COLO829 (cell line): ENCODE measurements around the gene UVSSA.
"Not testable (repeated sequence)": the region's sequence is repeated elsewhere in the genome, so short reads cannot be mapped to it uniquely, and the experiment has no call there.

Source experiments
- DNase-seq: peaks from one replicate; pipeline ENCODE4 v3.0.0; 2012; ENCODE audit warnings: low spot score

The UVSSA gene

GRCh38 chr4:1317177-1318045, 29.6 kb upstream of the UVSSA start:
- no peak for DNase-seq

- DNase-seq: no peak
Observed at GRCh38 chr4:1318046-1318375, 29.0 kb upstream of the UVSSA start.

DNA sequence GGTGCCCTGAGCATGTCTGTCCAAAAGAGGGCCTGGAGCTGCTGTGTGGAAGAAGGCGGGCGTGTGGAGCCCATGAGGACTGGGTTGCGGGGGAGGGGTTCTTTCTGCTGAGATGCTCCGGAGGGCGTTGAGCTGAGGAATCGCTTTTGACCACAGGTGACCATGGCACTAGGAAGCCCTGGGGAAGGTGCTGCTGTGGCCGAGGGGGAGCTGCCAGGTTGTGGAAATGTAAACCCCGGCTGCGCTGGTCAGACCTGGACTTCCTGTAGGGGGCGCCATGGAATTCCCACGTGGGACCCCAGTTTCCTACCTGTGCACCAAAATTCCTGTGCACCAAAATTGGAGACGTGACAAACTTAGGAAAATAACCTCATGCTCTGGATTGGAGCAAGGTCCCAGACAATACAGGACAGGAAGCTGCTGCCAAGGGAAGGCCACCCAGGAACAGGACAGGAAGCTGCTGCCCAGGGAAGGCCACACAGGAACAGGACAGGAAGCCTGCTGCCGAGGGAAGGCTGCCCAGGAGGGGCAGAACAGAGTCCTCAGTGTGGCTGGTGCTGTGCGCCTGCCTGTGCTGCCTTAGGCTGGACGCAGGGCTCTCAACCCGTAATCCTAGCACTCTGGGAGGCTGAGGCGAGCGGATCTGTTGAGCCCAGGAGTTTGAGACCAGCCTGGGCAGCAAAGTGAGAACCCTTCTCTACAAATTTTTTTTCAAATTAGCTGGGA, 28.4 kb upstream of the UVSSA start:
- no peak for DNase-seq

- no peak for DNase-seq
Observed at GRCh38 chr4:1321486-1321885, 25.5 kb upstream of the UVSSA start.

- DNase-seq: no peak
Observed at GRCh38 chr4:1321946-1322650, 24.9 kb upstream of the UVSSA start.

- no peak for DNase-seq
Observed at GRCh38 chr4:1323280-1323634, 23.8 kb upstream of the UVSSA start.

DNA sequence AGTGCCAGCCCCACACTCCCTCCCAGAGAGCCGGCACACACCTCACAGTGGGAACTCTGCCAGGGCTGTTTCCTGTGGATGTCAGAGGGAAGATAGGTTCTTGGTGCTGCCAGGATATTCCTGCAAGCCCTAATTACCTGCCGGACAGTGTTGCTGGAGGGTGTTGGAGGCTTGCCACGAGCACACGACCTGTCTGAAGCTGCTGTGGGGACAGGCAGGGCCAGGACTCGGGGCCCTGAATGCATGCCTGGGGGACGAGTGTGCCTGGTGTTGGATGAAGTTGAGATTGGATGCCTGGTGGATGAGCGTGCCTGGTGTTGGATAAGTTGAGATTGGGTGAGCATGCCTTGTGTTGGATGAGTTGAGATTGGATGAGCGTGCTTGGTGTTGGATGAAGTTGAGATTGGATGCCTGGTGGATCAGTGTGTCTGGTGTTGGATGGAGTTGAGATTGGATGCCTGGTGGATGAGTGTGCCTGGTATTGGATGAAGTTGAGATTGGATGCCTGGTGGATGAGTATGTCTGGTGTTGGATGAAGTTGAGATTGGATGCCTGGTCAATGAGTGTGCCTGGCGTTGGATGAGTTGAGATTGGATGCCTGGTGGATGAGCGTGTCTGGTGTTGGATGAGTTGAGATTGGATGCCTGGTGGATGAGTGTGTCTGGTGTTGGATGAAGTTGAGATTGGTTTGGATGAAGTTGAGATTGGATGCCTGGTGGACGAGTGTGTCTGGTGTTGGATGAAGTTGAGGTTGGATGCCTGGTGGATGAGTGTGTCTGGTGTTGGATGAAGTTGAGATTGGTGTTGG, 23.2 kb upstream of the UVSSA start:
- DNase-seq: no peak

- DNase-seq: not testable (repeated sequence)
Observed at GRCh38 chr4:1324443-1325175, 22.4 kb upstream of the UVSSA start.

GRCh38 chr4:1325176-1325480, 21.9 kb upstream of the UVSSA start:
- no peak for DNase-seq

- DNase-seq: no peak
Observed at GRCh38 chr4:1325681-1326635, 21.1 kb upstream of the UVSSA start.

GRCh38 chr4:1326751-1327525, 20.1 kb upstream of the UVSSA start:
- DNase-seq: no peak

DNA sequence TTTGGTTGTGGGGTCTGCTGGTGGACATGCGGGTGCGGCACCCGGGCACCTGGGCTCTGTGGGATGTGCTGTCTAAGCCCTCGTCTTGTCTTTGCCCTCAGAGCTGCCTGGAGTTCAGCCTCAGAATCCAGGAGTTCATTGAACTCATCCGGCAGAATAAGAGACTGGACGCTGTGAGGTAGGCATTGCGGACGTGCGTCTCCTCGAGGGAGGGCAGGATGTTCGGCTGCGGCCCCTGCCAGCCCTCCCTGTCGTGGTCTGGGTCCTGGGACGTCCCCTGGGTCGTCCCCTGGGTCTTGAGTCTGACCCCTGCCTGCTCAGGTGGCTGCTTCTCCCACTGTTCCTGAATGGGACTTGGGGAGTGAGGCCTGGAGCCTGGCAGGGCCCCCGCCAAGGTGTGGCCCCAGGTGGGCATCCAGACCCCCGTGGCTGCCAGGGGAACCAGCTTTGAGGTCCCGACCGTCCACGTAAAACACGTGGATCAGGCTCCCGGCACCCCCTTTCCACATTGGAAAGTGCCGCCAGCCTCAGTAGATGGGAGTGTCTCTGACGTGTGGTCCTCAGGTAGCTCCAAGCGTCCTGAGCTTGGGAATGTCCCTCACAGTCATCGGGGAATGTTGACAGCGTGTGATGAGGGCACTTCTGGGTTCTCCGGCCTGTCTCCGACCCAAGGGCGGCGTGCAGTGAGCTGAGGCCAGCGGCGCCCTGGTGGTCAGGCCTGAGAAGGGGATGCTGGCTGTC, 19.3 kb upstream of the UVSSA start:
- no peak for DNase-seq

GRCh38 chr4:1328267-1329155, 18.5 kb upstream of the UVSSA start:
- no peak for DNase-seq

DNA sequence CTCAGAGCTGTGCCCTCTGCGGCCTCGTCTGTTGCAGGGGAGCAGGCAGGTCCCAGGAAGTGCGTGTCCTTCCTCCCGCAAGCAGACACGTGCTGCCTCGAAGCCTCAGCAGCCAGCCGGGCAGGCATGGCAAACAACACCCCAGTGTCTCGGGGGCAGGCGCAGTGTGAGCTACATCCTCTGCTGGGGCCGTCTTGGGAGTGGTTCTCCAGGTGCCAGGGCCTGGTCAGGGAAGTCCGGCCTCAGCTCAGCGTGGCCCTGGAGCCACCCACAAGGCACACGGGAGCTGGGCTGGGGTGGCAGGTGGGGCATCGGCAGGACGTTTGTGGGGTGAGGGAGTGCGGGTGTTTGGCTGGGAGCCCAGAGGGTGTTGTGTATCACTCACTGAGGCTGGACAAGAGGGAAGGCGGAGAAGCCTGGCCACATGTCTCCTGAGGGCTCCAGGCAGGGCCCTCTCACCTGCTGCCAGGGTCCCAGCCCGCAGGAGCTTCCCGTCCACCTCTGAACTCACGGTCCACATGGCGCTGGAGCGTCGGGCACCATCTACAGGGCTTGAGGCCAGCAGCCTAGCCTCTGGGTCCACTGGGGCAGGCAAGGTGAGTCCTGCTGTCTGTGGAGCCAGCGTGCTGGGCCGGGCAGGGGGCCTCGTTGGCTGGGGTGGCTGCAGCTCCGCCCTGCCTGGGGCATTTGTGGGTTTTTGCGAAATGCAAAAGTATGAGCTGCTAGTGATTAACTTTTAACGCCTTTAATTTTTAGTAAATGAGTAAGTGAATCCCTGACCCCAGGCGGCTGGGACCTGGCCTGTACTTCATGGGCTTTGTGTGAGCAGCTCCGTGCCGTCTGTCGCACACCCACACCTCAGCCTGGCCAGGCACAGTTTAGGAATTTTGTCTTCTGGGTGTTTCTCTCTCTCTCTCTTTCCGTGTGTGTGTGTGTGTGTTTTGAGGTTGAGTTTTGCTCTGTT, 17.3 kb upstream of the UVSSA start:
- no peak for DNase-seq

- DNase-seq: no peak
Observed at GRCh38 chr4:1330761-1331590, 16.0 kb upstream of the UVSSA start.
